Testis (tissue), 3 donors: ENCODE results near the gene RIMS1. TPM values are rescaled to one million over a fixed set of nuclear protein-coding genes. Genes with fewer than 3 reads are reported as not detected.

Experiments
- DNase-seq: peaks from one replicate; pipeline ENCODE4 v3.0.0-alpha.2; 2019
- H3K27ac ChIP-seq, 2 donors: fragments of 200-600 bp; sonication (generic); one replicate each; pipeline ENCODE4 v1.5.1; 2019
- H3K27me3 ChIP-seq: fragments of 200-600 bp; sonication (generic); one replicate; pipeline ENCODE4 v1.5.1; 2019
- H3K36me3 ChIP-seq: fragments of 200-600 bp; sonication (generic); one replicate; pipeline ENCODE4 v1.5.1; 2017; ENCODE audit warnings: low read depth; ENCODE audit errors: missing control alignments
- H3K4me1 ChIP-seq: fragments of 200-600 bp; sonication (generic); one replicate; pipeline ENCODE4 v1.5.1; 2019
- H3K4me3 ChIP-seq, 2 donors: fragments of 200-600 bp; sonication (generic); one replicate each; pipeline ENCODE4 v1.5.1; 2017 to 2019
- H3K9me3 ChIP-seq: fragments of 200-600 bp; sonication (generic); one replicate; pipeline ENCODE4 v1.5.1; 2017
- CTCF ChIP-seq, 3 experiments: fragments of 450-650 bp in 2 of 3; fragments of 200-600 bp in 1 of 3; sonication (generic) in 1 of 3; IDR thresholded peaks; one replicate each; pipeline ENCODE4 v1.5.1; 2016 to 2019; ENCODE audit warnings: antibody characterized with exemption in 3 of 3, mild to moderate bottlenecking in 2 of 3, moderate library complexity in 1 of 3
- POLR2A ChIP-seq: fragments of 450-650 bp; IDR thresholded peaks from one replicate; pipeline ENCODE4 v1.6.1; 2017; ENCODE audit warnings: antibody characterized with exemption, mild to moderate bottlenecking, moderate library complexity
- WGBS, 2 donors: methylation state at CpG; one replicate each; pipeline ENCODE4 v1.1.5; 2018; 5-methylcytosine and 5-hydroxymethylcytosine counted together
- intact Hi-C: fragments of 100-400 bp; cut with DNase I; formaldehyde crosslinking; loops from one replicate; pipeline ENCODE4 v1.15.1; 2023; ENCODE audit warnings: low total_unique reads
- polyA plus RNA-seq: library from polyadenylated mRNA; stranded (reverse); fragments of 350-450 nt; fragmentation: Illumina TruSeq; extraction: RNeasy Lipid Tissue Mini Kit (QIAGEN cat#74804); gene quantifications from one replicate; pipeline ENCODE4 v1.2.3, GENCODE V29; 2014; ENCODE audit warnings: low read depth, low replicate concordance; ENCODE audit not compliant: insufficient read depth
- total RNA-seq, 2 donors: library from RNA; depleted of rRNA; stranded (reverse); fragments of >200 nt; gene quantifications; one replicate each; pipeline ENCODE4 v1.2.3, GENCODE V29; 2016

The RIMS1 gene
- total and polyA plus RNA-seq, 3 donors from 2014 or later: 10.0 to 40.9 (median 40.6) TPM

DNA sequence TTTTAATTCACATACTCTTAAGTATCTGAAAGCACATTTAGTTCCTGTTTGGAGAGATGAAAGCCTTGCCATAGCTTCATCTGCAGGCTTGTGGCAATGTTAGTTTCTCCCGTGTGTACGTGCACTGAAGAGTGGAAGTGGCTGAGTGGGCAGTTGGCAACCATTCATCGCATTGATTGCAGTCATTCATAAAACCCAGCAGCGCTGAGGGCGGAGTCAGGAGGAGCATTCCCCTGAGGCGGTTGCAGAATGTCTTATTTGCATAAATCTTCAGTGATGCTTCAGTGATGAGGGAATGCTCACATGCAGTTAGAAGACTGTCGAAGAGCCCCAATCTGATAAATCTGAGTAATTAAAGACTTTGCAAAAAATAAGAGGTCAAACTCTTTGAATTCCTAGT, 79.1 kb downstream of the RIMS1 start:
- H3K9me3 ChIP-seq: no peaks in the 10 kb centered on the region
- no peak overlapping the region for H3K27ac ChIP-seq
- TF ChIP-seq CTCF (IDR thresholded peaks at IDR 0.05): no peak
- no peak for TF ChIP-seq POLR2A
- 53 to 63% methylated on average over 7 of the region's 7 CpGs for WGBS, 2 donors
- DNase-seq: no peak
- intact Hi-C loops: no loop called here
- H3K4me1 ChIP-seq: no peaks in the 10 kb centered on the region
- H3K27me3 ChIP-seq: no peaks in the 10 kb centered on the region
- no peak overlapping the region for H3K4me3 ChIP-seq
- H3K36me3 ChIP-seq: no peaks in the 10 kb centered on the region

DNA sequence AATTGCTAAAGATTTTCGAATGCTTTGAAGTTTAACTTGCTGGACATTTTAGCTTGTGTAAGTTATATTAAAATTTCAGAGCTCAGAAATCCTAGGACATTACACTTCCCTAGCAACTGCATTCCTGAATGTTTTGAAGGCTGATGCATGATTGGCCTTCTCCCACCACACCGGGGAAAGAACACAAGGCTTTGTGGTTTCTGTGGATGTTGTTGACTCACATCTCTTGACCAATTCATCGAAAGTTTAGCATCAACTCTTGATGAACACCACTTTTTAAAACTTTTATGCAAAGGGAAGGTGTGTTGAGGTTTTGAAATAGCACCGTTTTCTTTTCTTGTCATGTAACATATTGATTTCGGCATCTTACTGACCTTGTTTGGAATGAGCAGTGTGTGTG, 81.1 kb downstream of the RIMS1 start:
- H3K36me3 ChIP-seq: no peaks in the 10 kb centered on the region
- 89 to 93% methylated on average over 5 of the region's 5 CpGs for WGBS, 2 donors
- no peaks in the 10 kb centered on the region for H3K27me3 ChIP-seq
- intact Hi-C loops: no loop called here
- H3K4me1 ChIP-seq: no peaks in the 10 kb centered on the region
- TF ChIP-seq POLR2A (no peak), CTCF (IDR thresholded peaks at IDR 0.05) (no peak)
- H3K4me3 ChIP-seq: no peak overlapping the region
- H3K9me3 ChIP-seq: no peaks in the 10 kb centered on the region
- no peak overlapping the region for H3K27ac ChIP-seq
- DNase-seq: no peak

- intact Hi-C loops: no loop called here
- H3K4me1 ChIP-seq: no peaks in the 10 kb centered on the region
- no peak overlapping the region for H3K27ac ChIP-seq
- TF ChIP-seq POLR2A: no peak
- H3K27me3 ChIP-seq: no peaks in the 10 kb centered on the region
- 70 to 79% methylated on average over 4 of the region's 4 CpGs for WGBS, 2 donors
- no peaks in the 10 kb centered on the region for H3K9me3 ChIP-seq
- H3K36me3 ChIP-seq: no peaks in the 10 kb centered on the region
- H3K4me3 ChIP-seq: no peak overlapping the region
- no peak for DNase-seq
These were observed 91.5 kb downstream of the RIMS1 start for GRCh38 chr6:71977884-71978283.

GRCh38 chr6:71979911-71980310, 93.6 kb downstream of the RIMS1 start:
- 82 to 83% methylated on average over 2 of the region's 2 CpGs for WGBS, 2 donors
- TF ChIP-seq CTCF (IDR thresholded peaks at IDR 0.05) (no peak), POLR2A (no peak)
- DNase-seq: no peak
- no peaks in the 10 kb centered on the region for H3K9me3 ChIP-seq
- no peak overlapping the region for H3K27ac ChIP-seq
- H3K36me3 ChIP-seq: no peaks in the 10 kb centered on the region
- intact Hi-C loops: no loop called here
- no peaks in the 10 kb centered on the region for H3K27me3 ChIP-seq
- H3K4me3 ChIP-seq: no peak overlapping the region
- no peaks in the 10 kb centered on the region for H3K4me1 ChIP-seq

- Histone ChIP-seq H3K9me3 (no peaks in the 10 kb centered on the region), H3K4me3 (no peak overlapping the region), H3K27ac (no peak overlapping the region), H3K4me1 (no peaks in the 10 kb centered on the region), H3K27me3 (no peaks in the 10 kb centered on the region), H3K36me3 (no peaks in the 10 kb centered on the region)
- 58 to 59% methylated on average over 1 of the region's 1 CpG for WGBS, 2 donors
- TF ChIP-seq POLR2A: no peak
- no peak for TF ChIP-seq CTCF (IDR thresholded peaks at IDR 0.05)
- intact Hi-C loops: no loop called here
- no peak for DNase-seq
These were observed 96.0 kb downstream of the RIMS1 start for GRCh38 chr6:71982389-71982788.
